Measurements from ENCODE around the gene SMARCAD1.

DNA sequence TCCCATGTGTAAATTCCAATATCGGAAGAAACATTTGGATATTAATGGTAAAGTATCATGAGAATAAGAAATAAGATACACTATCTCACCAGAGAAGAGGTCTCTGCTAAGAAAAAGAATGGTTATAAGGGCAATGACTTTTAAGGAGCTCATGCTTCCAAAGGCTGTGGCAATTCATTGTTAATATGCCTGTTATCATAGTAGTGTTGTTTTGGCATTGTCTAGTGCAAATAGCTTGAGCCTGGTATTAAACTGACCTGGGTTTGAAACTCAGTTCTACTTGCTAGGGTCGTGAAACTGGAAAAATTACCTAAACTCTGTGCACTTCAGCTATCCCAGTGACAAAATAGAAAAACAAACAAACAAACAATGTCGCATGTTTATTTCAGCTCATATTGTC, 126.2 kb downstream of the SMARCAD1 start:
- TF ChIP-seq, protein P1, sequence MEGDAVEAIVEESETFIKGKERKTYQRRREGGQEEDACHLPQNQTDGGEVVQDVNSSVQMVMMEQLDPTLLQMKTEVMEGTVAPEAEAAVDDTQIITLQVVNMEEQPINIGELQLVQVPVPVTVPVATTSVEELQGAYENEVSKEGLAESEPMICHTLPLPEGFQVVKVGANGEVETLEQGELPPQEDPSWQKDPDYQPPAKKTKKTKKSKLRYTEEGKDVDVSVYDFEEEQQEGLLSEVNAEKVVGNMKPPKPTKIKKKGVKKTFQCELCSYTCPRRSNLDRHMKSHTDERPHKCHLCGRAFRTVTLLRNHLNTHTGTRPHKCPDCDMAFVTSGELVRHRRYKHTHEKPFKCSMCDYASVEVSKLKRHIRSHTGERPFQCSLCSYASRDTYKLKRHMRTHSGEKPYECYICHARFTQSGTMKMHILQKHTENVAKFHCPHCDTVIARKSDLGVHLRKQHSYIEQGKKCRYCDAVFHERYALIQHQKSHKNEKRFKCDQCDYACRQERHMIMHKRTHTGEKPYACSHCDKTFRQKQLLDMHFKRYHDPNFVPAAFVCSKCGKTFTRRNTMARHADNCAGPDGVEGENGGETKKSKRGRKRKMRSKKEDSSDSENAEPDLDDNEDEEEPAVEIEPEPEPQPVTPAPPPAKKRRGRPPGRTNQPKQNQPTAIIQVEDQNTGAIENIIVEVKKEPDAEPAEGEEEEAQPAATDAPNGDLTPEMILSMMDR (IDR thresholded peaks at IDR 0.05) = no peak
- TF ChIP-seq SIN3A (IDR thresholded peaks at IDR 0.05; ENCODE audit: borderline replicate concordance, low read depth, low read length) (no peak), RFX5 (IDR thresholded peaks at IDR 0.05; ENCODE audit: low read length) (no peak)
